Hypothalamus (tissue), 51 donors: Measurements from ENCODE around the gene PRKAB1.
"Not testable (repeated sequence)": the region's sequence is repeated elsewhere in the genome, so short reads cannot be mapped to it uniquely, and the experiment has no call there.

Experiments
- DNase-seq, 51 donors: peaks; one replicate each; lab custom pipeline; 2025; lab: John Stamatoyannopoulos, UW

Gene PRKAB1, protein sequence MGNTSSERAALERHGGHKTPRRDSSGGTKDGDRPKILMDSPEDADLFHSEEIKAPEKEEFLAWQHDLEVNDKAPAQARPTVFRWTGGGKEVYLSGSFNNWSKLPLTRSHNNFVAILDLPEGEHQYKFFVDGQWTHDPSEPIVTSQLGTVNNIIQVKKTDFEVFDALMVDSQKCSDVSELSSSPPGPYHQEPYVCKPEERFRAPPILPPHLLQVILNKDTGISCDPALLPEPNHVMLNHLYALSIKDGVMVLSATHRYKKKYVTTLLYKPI

DNA sequence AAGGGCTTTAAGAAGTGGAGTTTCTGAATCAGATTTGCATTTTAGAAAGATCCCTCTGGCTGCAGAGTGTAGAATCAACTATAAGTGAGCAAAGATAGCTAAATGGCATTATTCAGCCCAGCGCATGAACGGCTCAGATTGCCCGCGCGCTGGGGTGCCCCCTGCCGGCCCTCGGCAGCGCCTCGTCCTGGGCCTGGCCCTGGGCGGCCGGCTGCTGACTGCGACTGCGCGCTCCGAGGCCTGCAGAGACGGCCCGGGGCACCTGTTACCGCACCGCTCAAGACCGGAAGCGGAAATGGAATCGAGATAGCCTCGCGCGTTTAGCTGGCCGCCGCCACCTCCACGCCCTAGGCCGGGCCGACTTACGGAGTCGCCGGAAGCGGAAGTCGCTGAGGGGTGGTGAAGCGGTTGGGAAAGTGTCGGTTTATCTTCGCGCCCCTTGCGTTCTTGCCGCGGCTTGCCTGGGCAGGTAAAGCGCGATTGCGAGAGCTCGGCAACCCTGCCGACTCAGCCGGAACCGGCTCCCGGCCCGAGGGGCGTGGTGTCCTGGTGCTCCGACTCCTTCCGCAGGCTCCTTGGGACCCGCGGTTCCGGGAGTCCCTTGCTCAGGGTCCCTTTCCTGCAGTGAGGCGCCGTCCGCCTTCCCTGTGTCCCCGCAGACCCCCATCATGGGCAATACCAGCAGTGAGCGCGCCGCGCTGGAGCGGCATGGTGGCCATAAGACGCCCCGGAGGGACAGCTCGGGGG, at the start of gene PRKAB1:
Gene PRKAB1, plus strand, starts transcription at position 557 of the 747 bp plus-strand sequence. Its CDS starts 112 bp downstream, at position 669.
- DNase-seq = peak; percentile 40 to 98 (median 92)

DNA sequence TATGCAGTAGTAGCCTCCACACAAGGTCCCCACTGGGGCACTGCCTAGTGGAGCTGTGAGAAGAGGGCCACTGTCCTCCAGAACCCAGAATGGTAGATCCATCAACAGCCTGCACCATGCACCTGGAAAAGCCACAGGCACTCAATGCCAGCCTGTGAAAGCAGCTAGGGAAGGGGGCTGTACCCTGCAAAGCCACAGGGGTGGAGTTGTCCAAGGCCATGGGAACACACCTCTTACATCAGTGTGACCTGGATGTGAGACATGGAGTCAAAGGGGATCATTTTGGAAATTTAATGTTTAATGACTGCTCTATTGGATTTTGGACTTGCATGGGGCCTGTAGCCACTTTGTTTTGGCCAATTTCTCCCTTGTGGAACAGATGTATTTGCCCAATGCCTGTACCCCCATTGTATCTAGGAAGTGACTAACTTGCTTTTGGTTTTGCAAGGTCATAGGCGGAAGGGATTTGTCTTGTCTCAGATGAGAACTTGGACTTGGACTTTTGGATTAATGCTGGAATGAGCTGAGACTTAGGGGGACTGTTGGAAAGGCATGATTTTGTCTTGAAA, 49.5 kb upstream of the PRKAB1 start:
- not testable (repeated sequence) for DNase-seq

DNA sequence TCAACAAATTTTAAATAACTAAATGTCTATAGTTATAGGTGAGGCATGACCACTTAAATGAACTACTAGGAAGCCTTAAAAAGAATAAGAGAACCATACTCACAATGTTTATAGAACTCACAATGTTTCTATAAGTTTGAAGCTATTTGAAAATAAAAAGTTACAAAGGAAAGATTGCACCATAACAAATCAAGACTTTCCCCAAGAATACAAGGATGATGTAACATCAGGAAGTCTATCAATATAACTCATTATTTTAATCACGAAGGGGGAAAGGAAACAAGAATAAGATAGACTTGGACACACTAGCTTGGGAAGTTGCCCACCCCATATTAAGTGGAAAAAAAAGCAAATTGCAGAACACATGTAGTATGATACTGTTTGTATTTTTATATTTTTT, 47.4 kb upstream of the PRKAB1 start:
- no peak for DNase-seq

DNA sequence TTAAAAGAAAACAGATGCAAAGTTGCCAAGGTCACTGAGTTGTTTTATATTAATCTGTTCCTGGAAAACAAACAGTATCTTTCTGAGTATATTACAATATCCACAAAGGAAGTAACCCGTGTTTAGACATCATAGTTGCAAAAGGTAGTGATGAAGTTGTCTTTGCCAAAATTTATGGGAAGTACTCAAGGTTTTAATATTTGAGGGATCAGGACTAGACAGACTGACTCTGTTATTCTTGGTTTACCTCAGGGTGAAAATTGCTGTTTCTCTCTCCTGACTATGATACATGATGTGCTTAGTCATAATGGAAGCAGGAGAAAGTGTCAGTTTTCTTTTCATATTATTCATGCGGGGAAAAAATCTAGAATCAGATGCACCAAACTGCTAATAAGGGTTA, 46.1 kb upstream of the PRKAB1 start:
- no peak for DNase-seq

DNA sequence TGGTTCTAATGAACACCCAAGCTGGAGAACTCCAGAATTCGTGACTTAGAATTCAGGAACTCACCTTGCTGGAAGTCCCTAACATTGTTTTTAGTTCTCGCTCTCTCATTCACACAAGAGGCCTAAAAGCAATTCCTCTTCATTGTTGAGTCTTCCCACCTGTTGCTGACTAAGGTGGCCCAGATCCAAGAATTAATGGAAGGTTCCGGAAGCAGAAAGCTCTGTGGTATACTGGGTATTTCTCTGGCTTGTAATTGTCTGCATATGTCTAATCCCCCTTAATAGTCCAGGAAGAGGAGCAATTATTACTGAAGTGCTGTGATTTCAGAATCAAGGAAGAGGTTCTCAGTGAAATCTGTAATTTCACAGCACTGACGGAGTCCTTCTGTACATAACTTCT, 43.0 kb upstream of the PRKAB1 start:
- no peak for DNase-seq

DNA sequence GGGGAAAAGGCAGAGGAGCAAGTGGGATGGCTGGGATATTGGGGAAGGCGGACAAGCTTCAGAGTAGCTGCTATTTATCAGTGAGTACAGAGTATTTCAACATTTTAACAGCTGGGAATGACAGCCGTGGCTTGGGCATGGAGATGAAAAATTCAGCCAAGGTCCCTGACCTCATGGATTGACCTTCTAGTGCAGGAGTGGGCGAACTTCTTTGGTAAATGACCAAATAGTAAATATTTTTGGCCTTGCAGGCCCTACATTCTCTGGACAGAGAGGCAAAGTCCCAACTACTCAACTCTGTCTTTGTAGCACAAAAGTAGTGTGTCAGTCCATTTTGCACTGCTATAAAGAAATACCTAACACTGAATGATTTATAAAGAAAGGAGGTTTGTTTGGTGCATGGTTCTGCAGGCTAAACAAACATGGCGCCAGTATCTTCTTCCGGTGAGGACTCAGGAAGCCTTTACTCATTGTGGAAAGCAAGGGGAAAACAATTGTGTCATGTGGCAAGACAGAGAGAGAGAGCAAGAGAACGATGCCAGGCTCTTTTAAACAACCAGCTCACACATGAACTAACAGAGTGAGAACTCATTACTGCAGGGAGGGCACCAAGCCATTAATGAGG, 40.8 kb upstream of the PRKAB1 start:
- DNase-seq = no peak

DNA sequence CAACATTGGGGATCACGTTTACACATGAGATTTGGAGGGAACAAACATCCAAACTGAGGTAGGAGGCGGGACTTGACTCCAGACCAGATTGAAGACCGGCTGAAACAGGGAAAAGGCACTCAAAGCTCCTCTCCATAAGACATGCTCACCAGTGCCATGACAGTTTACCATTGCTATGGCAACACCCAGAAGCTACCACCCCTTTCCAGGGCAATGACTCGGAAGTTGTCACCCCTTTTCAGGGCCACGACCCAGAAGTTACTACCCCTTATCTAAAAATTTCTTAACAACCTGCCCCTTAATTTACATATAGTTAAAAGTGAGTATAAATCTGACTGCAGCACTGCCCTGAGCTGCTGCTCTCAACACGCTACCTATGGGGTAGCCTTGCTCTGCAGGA, 40.2 kb upstream of the PRKAB1 start:
- DNase-seq = no peak

DNA sequence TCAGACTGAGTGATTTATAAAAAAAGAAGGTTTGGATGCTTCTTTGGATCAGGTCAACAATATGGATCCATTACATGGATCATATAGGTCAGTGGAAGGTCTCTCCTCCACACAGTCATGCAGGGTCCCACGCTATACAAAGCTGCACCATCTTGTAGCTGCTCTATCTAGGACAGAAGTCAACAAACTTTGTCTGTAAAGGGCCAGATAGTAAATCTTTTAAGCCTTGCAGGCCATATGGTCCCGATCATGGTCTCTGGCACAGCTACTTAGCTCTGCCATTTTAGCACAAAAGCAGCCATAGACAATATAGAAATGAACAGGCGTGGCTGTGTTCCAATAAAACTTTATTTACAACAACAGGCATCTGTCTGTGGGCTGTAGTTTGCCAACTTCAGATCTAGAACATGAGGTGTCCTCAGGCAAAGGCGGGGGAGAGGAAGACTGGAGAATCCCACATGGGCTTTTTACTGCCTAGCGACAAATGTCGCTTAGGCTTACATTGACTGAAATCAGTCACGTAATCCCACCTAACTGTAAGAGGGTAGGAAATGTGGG, 37.6 kb upstream of the PRKAB1 start:
- no peak for DNase-seq

DNA sequence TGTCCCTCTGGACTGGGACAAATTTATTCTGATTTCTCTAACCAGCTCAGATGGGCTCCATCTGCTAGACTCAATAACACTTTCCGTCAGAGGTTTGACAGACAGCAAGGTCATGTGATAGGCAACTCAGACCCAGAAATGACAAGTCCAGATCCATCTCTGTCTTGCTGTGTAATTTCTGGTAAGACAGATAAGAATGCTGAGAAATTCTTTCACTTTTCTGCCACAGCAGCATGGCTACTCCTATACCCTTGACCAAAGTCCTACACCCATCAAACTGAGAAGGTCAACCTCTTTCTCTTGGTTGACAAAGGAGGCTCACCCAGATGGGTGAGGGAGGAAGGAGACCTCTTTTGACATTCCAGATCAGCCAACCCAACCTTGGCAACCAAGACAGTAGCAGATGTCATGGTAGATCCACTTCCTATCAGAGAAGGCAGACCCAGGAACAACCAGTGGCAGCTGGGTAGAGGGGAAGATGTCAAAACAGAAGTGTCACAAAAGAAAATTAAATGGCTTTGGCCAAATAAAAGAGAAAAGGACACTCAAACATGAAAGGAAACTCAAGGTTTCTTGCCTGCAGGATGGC, 36.9 kb upstream of the PRKAB1 start:
- DNase-seq = no peak

DNA sequence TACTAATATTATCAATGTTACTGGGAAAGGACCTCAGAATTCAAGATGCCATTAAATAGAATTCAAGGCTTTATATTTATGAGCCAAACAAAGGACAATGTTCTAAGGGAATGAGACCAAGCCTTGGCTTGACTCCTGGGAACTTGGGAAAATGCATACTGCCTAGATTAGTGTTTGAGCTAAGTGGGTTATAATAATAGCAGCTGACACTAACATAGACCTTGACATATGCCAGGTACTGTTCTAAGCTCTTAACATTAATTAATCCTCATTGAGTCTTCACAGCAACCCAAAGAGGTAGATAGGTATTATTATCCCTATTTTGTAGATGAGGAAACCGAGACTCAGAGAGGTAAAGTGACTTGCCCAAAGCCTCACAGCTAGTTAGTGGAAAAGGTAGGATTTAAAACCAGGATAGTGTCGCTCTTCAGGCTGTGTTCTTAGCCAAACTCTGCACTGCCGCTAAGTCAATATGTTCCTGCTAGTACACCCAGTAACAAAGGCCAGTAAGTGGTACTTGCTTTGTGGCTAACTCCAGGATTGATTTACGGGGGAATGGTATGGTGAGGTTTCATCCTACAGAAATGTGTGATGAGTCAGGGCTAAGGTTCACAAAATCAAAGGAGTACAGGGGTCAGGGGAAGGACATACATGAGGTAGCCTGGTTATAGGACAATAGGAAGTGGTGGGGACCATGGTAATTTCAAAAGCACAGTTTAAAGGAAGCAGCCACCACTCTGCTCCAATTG, 35.8 kb upstream of the PRKAB1 start:
- no peak for DNase-seq

DNA sequence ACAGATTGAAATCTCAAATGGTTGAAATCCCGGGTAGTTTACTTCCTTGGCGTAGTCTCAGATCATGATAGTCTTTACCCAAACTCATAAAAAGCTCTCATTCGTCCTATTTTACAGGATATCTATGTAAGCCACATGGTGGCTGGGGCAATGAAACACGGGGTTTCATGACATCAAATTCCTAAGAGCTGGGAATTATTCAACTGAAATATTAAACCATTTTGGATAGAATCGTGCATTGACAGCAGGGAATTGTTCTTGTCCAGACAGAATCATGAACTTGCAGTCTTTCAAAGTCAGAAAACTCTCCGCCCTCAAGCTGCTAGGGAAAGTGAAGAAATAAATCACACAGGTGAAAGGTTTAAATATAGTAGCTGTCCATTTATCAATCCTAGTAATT, 33.2 kb upstream of the PRKAB1 start:
- no peak for DNase-seq

DNA sequence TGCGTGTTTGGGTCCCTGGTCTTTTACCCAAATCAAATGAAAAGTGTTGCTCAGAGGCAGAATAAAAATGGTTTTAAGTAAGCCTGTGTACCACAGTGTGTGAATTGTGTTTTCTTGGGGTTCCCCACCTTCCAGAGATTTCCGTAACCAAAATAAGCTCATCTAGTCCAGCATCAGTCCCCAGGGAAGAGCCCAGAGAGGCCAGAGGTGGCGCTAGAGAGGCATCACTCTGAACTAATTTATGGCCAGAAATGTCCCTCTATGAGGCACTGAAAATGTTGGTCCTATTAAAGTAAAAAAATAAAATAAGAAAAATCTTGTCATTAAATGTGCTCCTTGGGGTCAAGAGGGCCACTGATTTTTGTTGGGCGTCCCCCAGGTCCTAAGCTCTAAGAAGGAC, 24.9 kb upstream of the PRKAB1 start:
- no peak for DNase-seq

DNA sequence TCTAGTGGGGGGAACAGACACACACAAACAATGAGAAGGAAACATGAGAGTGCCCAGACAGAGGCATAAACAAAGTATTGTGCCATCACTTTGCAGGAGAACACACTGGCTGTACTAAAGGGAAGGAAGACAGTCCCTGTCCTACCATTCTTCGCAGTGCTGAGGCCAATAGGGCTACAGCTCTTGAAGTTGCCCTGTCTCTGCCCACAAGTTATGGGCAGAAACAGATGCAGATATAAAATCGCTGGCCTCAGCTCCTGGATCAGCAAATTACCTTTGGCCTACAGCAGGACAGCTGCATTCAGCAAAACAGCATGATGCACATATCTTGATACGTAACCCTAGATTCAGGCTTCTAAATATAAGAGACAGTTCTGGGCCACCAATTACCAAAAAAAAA, 23.0 kb upstream of the PRKAB1 start:
- DNase-seq = no peak

DNA sequence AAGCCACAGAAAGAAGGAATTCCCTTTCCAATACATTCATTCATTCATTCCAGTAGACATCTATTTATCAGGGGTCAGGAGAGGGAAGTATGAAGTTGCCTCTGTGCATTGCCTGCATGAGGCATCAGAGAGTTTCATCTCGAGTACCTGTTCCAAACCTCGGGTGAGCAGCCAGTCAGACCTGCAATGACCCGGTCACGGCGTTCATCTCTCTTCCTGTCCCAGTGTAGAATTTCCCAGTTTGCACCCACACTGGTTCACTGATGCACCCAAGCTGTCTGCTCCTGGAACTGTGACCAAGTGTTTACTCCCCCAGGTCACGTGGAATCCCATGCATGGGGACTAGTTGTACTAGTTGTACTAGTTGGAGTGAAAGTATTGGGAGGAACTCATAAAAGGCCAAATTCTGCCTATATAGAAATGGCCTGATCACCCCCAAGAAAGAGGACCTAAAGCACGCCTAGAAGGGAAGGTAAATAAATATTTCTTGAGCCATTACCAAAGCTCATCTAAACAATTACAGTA, 22.3 kb upstream of the PRKAB1 start:
- no peak for DNase-seq

DNA sequence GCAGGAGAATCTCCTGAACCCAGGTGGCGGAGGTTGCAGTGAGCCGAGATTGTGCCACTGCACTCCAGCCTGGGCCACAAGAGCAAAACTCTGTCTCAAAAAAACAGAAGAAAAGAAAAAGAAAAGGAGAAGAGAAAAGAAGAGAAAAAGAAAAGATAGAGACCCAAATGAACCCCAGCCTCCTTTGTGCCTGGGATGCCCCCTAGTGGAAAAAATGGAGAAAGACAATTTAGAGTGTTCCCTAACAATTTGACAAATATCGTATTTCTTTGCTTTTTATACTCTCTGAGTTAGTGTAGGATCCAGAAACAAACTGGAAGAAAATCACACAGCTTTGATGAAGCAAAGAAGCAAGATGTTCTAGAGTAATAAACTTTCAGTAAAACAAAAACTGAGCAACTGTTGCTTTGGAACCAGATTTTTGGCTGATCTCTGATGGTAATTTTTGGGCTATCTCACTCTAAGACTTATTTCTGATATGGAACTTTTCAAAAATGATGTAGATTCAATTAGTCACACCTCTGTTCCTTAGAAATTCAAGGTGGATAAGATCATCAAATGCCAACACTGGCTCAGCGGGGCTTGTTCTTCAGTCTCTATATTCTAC, 18.6 kb upstream of the PRKAB1 start:
- DNase-seq = no peak

DNA sequence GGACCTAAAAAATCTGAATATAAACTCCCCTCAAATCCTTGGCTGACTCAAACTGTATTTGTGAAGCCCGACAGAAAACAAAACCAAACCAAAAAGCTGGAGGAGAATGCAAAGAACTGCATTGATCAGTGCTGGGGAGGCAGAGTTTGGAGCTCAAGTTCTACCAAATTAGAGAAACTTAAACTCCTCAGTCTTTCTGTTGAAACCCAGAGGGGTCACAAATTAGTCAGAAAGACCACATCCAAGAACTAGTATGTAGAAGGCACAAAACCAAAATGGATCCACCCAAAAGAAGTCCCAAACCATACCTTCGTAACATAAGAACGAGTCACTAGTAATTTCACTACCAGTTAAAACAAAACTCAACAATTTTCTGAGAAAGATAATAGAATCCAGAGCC, 15.3 kb upstream of the PRKAB1 start:
- no peak for DNase-seq

DNA sequence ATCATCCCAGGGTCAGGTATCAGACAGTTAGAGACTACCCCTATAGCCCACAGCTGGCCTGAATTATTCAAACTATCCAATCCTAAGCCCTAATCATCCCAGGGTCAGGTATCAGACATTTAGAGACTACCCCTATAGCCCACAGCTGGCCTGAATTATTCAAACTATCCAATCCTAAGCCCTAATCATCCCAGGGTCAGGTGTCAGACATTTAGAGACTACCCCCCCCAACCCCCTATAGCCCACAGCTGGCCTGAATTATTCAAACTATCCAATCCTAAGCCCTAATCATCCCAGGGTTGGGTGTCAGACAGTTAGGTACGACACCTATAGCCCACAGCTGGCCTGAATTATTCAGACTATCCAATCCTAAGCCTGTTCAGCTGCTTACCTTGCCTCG, 10.9 kb upstream of the PRKAB1 start:
- not testable (repeated sequence) for DNase-seq

DNA sequence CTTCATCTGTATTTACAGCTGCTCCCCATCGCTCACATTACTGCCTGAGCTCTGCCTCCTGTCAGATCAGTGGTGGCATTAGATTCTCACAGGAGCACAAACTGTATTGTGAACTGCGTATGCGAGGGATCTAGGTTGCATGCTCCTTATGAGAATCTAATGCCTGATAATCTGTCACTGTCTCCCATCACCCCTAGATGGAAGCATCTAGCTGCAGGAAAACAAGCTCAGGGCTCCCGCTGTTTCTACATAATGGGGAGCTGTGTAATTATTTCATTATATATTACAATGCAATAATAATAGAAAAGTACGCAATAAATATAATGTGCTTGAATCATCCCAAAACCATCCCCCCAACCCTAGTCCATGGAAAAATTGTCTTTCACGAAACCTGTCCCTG, 9.8 kb upstream of the PRKAB1 start:
- not testable (repeated sequence) for DNase-seq

DNA sequence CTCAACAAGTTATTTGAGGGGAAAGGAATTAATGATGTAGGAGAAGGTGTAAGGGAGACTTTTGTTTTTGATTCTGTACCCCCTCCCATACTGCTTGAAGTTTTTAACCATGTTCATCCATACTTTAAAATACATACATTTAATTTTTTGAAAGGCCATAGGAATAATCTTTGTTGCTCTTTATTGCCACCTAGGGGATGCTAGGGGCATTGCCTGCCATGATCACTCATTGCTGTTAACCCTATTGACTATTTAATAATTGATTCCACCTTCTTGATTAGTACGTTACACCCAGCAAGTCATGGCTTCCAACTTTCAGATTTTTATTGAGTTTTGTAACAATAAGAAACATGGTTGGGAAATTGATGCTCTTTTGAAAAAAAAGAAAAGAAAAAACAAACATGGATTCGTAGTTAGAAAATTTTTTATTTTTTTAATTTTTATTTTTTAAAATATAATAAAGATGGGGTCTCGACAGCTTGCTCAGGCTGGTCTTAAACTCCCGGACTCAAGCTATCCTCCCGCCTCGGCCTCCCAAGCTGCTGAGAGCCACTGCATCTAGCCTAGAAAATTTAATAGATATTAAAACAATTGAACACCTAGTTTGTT, 8.5 kb upstream of the PRKAB1 start:
- DNase-seq = peak in 1 of 51 donors; percentile 5
